Activated T-helper 1 cell treated with anti-CD3 and anti-CD28 coated beads, Interleukin-12 subunit alpha, Interleukin-12 subunit beta, Interleukin-2, Interleukin-4 antibody, amounts not matched to agents 30 ng/mL and 10 ng/mL and 1 ng/mL, durations not matched to agents 14 hours and 24 hours and 36 hours (primary cell): Measurements from ENCODE around the gene SPATA1. TPM values are rescaled to one million over a fixed set of nuclear protein-coding genes. Genes with fewer than 3 reads are reported as not detected.

Source experiments
- DNase-seq: peaks from one replicate; pipeline ENCODE4 v3.0.0; 2021; ENCODE audit warnings: low spot score
- H3K27ac Mint-ChIP-seq: one replicate; pipeline ENCODE4 v1.8.0; 2021; ENCODE audit warnings: mild to moderate bottlenecking, mixed read lengths
- H3K27me3 Mint-ChIP-seq: one replicate; pipeline ENCODE4 v1.8.0; 2022; ENCODE audit warnings: mild to moderate bottlenecking, moderate library complexity, mixed read lengths; ENCODE audit not compliant: insufficient read depth
- H3K36me3 Mint-ChIP-seq: one replicate; pipeline ENCODE4 v1.8.0; 2021; ENCODE audit warnings: low read depth, mixed read lengths
- H3K4me1 Mint-ChIP-seq: one replicate; pipeline ENCODE4 v1.8.0; 2021; ENCODE audit warnings: low read depth, mixed read lengths
- H3K4me3 Mint-ChIP-seq: one replicate; pipeline ENCODE4 v1.8.0; 2021; ENCODE audit warnings: mild to moderate bottlenecking, moderate library complexity, mixed read lengths
- H3K9me3 Mint-ChIP-seq: one replicate; pipeline ENCODE4 v1.8.0; 2021; ENCODE audit warnings: mixed read lengths
- intact Hi-C: fragments of 100-400 bp; cut with micrococcal nuclease; formaldehyde crosslinking; loops from one replicate; pipeline ENCODE4 v1.15.1; 2024
- total RNA-seq: library from RNA; stranded (reverse); gene quantifications from 2 replicates; pipeline ENCODE4 v1.2.3, GENCODE V29; 2022

The SPATA1 gene
- total RNA-seq, 1 donor from 2014 or later: 1.2 TPM

DNA sequence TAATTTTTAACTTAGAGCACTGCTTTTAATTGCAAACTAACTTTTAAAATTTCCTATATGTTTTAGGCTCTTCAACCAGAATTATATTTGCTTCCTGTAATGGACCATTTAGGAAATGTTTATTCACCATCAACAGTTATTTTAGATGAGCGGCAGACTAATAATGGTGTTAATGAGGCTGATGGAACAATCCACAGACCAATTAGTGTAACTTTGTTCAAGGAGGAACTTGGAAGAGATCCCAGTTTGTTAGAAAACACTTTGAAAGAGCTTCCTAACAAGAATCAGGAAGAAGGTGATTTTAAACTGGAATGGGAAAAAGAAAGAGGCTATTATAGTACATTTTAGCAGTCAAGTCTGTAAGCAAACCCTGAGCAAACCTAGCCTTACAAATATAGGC lies 19.6 kb downstream of the SPATA1 start:
- intact Hi-C loops: no loop called here
- H3K27me3 Mint-ChIP-seq: peaks cover 2% of the 10 kb centered on the region
- H3K4me1 Mint-ChIP-seq: no peaks in the 10 kb centered on the region
- DNase-seq: no peak
- H3K36me3 Mint-ChIP-seq: peaks cover 1% of the 10 kb centered on the region
- no peak overlapping the region for H3K27ac Mint-ChIP-seq
- H3K9me3 Mint-ChIP-seq: no peaks in the 10 kb centered on the region
- no peak overlapping the region for H3K4me3 Mint-ChIP-seq

DNA sequence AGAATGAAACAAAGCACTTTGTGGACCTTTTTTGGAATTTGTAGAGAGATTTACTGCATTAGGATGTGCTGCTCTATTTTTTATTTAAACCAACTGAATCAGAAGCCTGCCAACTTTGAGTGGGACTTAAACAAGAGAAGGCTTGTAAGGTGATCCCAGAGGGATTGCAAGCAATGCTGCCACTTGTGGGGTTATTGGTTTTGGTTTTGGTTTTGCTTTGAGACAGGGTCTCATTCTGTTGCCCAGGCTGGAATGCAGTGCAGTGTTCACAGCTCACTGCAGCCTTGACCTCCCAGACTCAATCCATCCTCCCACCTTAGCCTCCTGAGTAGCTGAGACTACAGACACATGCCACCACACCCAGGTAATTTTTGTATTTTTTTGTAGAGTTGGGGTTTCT lies 32.4 kb downstream of the SPATA1 start:
- H3K36me3 Mint-ChIP-seq: peaks cover 8% of the 10 kb centered on the region
- DNase-seq: no peak
- intact Hi-C loops: loop anchor here (2.0 kb wide), 1 partner anchor 32 kb away; the partner anchor contains the start of genes GNG5 and SPATA1
- peak overlapping the region; percentile 43 for H3K4me3 Mint-ChIP-seq
- peaks cover 40% of the 10 kb centered on the region for H3K4me1 Mint-ChIP-seq
- no peaks in the 10 kb centered on the region for H3K9me3 Mint-ChIP-seq
- H3K27ac Mint-ChIP-seq: no peak overlapping the region
- H3K27me3 Mint-ChIP-seq: no peaks in the 10 kb centered on the region

DNA sequence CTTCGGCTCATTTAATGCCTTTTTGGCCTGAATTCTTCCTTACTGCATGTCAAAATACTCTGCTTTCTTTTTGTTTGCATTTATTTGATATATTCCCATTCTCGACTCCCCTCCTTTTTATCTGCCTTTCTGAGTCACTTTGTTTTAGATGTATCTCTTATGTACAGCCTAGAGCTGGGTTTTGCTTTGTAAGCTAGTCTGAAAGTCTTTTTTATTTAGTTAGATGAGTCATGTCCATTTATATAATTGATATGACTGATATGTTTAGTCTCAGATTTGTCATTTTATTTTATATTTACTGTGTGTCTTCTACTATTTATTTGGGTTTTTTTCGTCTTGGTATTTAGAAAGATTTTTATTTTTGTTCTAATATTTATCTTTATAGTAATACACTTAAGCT lies 33.8 kb downstream of the SPATA1 start:
- H3K4me1 Mint-ChIP-seq: peaks cover 38% of the 10 kb centered on the region
- H3K27me3 Mint-ChIP-seq: no peaks in the 10 kb centered on the region
- no peak for DNase-seq
- H3K4me3 Mint-ChIP-seq: no peak overlapping the region
- no peak overlapping the region for H3K27ac Mint-ChIP-seq
- intact Hi-C loops: loop anchor here (2.0 kb wide), 2 partner anchors 33 to 35 kb away; partner anchors contain the start of genes CTBS, GNG5 and SPATA1
- H3K9me3 Mint-ChIP-seq: no peaks in the 10 kb centered on the region
- peaks cover 8% of the 10 kb centered on the region for H3K36me3 Mint-ChIP-seq

DNA sequence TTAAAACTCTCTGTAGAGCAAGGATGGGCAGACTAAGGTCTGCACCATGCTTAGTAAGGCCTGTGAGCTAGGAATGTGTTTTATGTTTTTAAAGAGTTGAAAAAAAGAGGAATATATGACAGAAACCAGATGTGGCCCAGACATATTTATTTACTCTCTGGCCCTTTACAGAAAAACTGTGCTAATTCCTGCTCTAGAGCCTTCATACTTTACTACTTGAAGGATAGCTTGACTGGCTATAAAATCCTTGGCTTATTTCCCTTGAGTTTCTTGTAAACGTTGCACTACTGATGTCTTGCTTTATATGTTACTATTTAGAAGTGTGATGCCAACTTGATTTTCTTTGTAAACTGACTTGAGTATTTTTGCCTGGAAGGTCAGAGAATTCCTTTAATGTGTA lies 34.6 kb downstream of the SPATA1 start:
- Mint-ChIP-seq H3K36me3 (peaks cover 8% of the 10 kb centered on the region), H3K9me3 (no peaks in the 10 kb centered on the region), H3K27ac (no peak overlapping the region), H3K4me1 (peaks cover 35% of the 10 kb centered on the region), H3K27me3 (no peaks in the 10 kb centered on the region), H3K4me3 (no peak overlapping the region)
- DNase-seq: no peak
- intact Hi-C loops: loop anchor here (1.0 to 2.0 kb wide), 2 partner anchors 34 to 98 kb away; partner anchors contain the start of gene CTBS

DNA sequence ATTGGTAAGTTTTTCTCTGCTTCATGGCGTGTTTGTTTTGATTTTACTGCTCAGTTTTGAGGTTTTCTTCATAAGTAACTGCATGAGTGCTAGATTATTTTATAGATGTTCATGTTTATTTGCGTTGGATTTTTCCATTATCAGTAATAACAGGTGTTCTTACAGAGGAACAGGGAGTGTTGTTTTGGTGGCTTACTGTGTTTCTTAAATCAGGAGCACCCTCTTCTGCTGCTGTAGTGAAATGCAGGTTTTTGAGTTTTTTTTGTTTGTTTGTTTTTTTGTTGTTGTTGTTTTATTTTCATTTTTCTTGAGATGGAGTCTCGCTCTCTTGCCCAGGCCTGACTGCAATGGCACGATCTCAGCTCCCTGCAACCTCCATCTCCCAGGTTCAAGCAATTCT lies 35.5 kb downstream of the SPATA1 start:
- Mint-ChIP-seq H3K27ac (no peak overlapping the region), H3K36me3 (peaks cover 9% of the 10 kb centered on the region), H3K27me3 (no peaks in the 10 kb centered on the region), H3K9me3 (no peaks in the 10 kb centered on the region), H3K4me1 (peaks cover 35% of the 10 kb centered on the region), H3K4me3 (no peak overlapping the region)
- intact Hi-C loops: loop anchor here (1.0 to 2.0 kb wide), 2 partner anchors 33 to 99 kb away; partner anchors contain the start of gene CTBS
- no peak for DNase-seq

DNA sequence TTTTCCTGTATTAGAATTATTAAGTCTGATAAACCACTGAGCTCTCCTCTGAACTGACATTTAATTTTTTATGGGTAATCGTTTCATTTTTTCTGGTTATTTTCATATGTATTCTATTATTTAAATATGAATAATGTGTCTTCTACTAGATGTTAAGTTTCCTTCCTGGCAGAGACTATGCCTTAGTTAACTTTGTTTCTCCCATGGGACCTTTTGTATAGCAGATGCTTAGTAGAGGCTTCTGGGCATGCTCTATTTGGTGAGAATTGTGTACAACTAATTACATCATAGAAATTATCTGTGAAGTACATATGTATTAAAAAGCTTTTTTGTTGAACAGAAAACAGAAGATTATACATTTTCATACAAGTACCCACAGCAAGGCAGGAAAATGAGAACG lies 44.6 kb downstream of the SPATA1 start:
- H3K36me3 Mint-ChIP-seq: peaks cover 10% of the 10 kb centered on the region
- no peak overlapping the region for H3K27ac Mint-ChIP-seq
- H3K4me1 Mint-ChIP-seq: no peaks in the 10 kb centered on the region
- no peak overlapping the region for H3K4me3 Mint-ChIP-seq
- H3K27me3 Mint-ChIP-seq: no peaks in the 10 kb centered on the region
- no peak for DNase-seq
- H3K9me3 Mint-ChIP-seq: no peaks in the 10 kb centered on the region
- intact Hi-C loops: no loop called here

DNA sequence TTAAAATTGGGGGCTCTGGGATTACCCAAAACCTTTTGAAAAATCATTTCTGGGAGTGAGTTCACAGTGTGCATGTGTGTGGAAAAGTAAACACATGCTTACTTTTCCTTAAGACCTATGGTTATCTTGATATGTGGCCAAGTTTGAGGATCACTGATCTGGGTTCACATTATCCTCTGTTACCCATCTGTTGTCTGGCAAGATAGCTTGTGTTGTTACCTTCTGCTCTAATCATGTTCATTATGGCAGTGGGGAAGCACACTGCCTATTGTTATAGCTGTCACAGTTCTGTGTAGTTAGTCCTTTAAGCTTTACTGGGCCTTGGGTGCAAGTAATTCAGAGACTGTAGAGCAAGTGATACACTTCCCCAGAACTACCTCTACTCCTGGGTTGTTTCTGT lies 63.0 kb downstream of the SPATA1 start:
- peaks cover 53% of the 10 kb centered on the region for H3K4me1 Mint-ChIP-seq
- intact Hi-C loops: no loop called here
- H3K27ac Mint-ChIP-seq: no peak overlapping the region
- peaks cover 45% of the 10 kb centered on the region for H3K36me3 Mint-ChIP-seq
- H3K9me3 Mint-ChIP-seq: no peaks in the 10 kb centered on the region
- peaks cover 2% of the 10 kb centered on the region for H3K27me3 Mint-ChIP-seq
- no peak overlapping the region for H3K4me3 Mint-ChIP-seq
- DNase-seq: no peak

DNA sequence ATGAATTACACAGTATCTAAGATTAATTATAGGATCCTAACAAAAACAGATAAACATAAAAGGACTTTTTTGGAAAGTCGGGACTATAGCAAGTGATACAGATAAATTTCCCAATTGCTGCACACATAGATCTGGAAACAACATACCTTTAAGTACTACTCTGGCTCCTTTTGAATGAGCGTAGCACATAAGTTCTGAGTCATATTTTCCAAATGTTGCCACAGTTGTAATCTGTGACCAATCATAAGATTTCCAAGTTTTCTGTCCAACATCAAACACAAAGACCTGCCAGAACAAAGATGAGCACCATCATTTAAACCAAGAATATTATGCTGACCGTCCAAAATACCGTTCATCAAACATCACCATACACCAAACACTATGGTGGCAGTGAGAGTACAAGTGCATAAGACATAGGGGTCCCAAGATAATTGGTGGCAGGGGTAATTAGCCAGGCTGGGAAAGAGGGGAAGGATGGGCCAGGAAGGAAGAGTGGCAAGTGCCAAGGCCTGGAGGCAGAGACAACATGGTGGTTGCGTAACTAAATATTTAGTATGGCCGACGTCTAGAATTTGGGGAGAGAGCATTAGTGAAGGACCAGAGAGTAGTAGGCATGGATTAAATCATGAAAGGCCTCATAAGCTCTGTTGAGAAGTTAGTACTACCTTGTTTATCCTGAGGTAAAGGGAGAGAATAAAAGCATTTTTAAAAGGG lies 64.4 kb downstream of the SPATA1 start:
- DNase-seq: no peak
- H3K27me3 Mint-ChIP-seq: peaks cover 2% of the 10 kb centered on the region
- H3K9me3 Mint-ChIP-seq: no peaks in the 10 kb centered on the region
- peak overlapping the region; percentile 6 for H3K4me3 Mint-ChIP-seq
- peaks cover 66% of the 10 kb centered on the region for H3K4me1 Mint-ChIP-seq
- intact Hi-C loops: loop anchor here (5.0 to 10.0 kb wide), 6 partner anchors 182 to 1066 kb away; partner anchors contain the start of gene MCOLN2
- H3K36me3 Mint-ChIP-seq: peaks cover 45% of the 10 kb centered on the region
- peak overlapping the region; percentile 57 for H3K27ac Mint-ChIP-seq

DNA sequence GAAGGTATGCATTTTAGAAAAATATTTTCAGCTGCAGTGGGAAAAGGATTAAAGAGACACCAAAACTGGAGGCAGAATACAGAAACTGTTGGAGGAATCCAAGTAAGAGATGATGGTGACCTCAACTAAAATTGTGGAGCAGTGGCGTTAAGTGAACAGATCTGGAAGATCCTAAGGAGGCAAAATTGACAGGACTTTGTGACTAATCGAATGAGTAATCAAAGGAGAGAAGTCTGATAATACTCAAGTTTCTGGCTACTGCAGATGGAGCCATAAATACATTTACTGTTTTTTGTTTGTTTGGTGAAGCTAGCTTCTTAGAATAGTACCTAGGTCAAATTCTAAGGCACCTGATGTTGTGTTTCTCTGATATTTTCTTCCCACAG lies 65.0 kb downstream of the SPATA1 start:
- Mint-ChIP-seq H3K36me3 (peaks cover 45% of the 10 kb centered on the region), H3K4me1 (peaks cover 66% of the 10 kb centered on the region), H3K4me3 (no peak overlapping the region), H3K9me3 (no peaks in the 10 kb centered on the region), H3K27me3 (peaks cover 2% of the 10 kb centered on the region), H3K27ac (no peak overlapping the region)
- no peak for DNase-seq
- intact Hi-C loops: loop anchor here (5.0 to 10.0 kb wide), 6 partner anchors 181 to 1066 kb away; partner anchors contain the start of gene MCOLN2

DNA sequence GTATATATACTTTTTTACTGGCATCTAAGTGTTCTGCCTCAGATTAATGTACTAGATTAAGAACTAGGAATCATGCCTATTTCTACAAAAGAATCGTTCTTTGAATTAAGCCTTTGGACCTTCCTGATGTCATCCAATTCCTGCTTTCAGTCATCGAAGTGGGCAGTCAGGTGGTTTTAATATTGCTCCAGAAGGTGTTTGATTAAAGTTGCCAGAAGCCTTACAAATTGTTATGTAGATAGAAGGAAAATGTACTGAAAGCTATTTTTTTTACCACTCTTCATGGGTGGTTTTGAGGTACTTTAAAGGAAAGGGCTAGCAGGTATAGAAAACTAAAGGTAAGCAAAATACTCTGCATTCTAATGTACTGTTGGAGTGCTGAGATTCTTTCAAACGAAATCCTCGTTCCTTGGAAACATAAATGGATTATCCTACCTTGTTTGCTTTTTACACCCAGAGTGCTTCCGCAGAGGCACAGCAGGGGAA lies 67.3 kb downstream of the SPATA1 start:
- Mint-ChIP-seq H3K9me3 (no peaks in the 10 kb centered on the region), H3K27me3 (peaks cover 2% of the 10 kb centered on the region), H3K27ac (peak overlapping the region; percentile 100), H3K4me1 (peaks cover 52% of the 10 kb centered on the region), H3K4me3 (peak overlapping the region; percentile 98), H3K36me3 (peaks cover 34% of the 10 kb centered on the region)
- no peak for DNase-seq
- intact Hi-C loops: loop anchor here (1.0 to 10.0 kb wide), 12 partner anchors 26 to 1069 kb away; partner anchors contain the start of genes BCL10, GNG5, MCOLN2 and SPATA1

DNA sequence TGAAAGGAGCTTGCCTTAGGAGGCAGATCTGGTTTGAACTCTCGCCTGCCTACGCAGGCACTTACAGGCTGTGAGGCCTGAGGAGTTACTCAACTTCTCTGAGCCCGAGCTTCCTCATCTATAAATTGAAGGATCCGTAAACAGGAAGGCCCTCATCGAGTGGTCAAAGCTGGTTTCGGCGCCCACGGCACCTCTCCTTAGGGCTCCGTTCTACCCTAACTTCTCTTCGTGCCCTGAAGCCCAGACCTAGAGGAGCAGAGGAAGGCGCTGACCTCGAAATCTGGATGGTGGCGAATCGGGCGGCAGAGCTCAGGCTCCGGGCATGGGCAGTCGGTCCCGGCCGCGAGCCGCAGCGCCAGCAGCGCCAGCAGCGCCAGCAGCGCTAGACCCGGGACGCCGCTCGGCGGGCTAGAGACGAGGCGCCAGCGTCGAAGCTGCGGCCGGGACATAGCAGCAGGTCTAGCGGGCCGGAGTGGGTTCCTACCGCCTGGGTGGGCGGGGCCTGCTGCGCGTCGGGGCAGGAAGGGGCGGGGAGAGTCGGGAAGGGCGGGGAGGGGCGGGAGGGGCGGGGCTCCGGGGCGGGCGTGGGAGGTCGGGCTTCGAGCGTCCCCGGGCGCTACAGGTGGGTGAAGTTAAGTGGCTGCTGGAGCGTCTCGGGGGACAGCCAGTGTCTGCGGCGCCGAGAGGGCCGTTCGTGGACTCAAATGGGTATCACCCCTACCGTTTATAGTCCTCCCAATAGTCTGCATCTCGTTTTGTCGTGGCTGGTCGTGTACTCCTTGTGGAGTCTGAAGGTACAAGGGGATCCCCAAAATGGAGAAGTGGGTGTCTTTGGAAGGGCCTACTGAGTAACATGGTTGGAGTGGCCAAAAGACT lies 68.0 kb downstream of the SPATA1 start, which contains the start of gene CTBS:
TSS of gene CTBS (minus strand) at position 474 of the 876 bp plus-strand sequence. CDS start at position 449, 25 bp downstream.
- peak within 1 kb of the TSS; percentile 98 for H3K4me3 Mint-ChIP-seq
- intact Hi-C loops: loop anchor here (1.0 to 10.0 kb wide), 16 partner anchors 25 to 1069 kb away; partner anchors contain the start of genes BCL10, GNG5, MCOLN2 and RPF1
- H3K9me3 Mint-ChIP-seq: no peaks in the 10 kb centered on the region
- H3K27me3 Mint-ChIP-seq: peaks cover 2% of the 10 kb centered on the region
- H3K4me1 Mint-ChIP-seq: peaks cover 48% of the 10 kb centered on the region
- H3K27ac Mint-ChIP-seq: peak within 1 kb of the TSS; percentile 100
- peak; percentile 76 for DNase-seq
- peaks cover 27% of the 10 kb centered on the region for H3K36me3 Mint-ChIP-seq

DNA sequence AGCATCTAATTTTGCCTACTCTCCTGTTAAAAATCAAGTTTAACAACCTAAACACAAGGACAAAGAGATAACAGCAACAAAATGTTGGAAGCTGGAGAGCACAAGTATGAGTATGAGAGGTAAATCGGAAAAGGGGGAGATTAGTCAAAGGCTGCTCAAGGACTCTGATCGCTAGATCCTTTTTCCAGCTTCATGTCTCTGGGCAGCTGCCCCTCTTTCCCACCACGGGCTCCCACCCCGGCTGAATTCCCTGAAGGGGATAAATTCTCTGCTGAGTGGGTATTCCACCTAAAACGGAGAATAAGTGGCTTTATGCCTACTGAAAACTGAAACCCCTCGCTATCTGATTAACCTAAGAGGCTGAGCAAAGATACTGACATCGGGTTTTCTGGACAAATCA lies 68.8 kb downstream of the SPATA1 start:
- intact Hi-C loops: loop anchor here (1.0 to 10.0 kb wide), 10 partner anchors 34 to 1070 kb away; partner anchors contain the start of genes MCOLN2 and RPF1
- H3K9me3 Mint-ChIP-seq: no peaks in the 10 kb centered on the region
- H3K27ac Mint-ChIP-seq: peak overlapping the region; percentile 96
- H3K27me3 Mint-ChIP-seq: peaks cover 4% of the 10 kb centered on the region
- H3K4me1 Mint-ChIP-seq: peaks cover 48% of the 10 kb centered on the region
- H3K4me3 Mint-ChIP-seq: peak overlapping the region; percentile 98
- no peak for DNase-seq
- peaks cover 24% of the 10 kb centered on the region for H3K36me3 Mint-ChIP-seq
